ENCODE data around the gene LIPT2. TPM values are rescaled to one million over a fixed set of nuclear protein-coding genes. Genes with fewer than 3 reads are reported as not detected.

Gene LIPT2
- total and polyA plus RNA-seq, 2 of the 4 experiments (the other 2 are of a cell fraction): 1.7 to 2.9 TPM

DNA sequence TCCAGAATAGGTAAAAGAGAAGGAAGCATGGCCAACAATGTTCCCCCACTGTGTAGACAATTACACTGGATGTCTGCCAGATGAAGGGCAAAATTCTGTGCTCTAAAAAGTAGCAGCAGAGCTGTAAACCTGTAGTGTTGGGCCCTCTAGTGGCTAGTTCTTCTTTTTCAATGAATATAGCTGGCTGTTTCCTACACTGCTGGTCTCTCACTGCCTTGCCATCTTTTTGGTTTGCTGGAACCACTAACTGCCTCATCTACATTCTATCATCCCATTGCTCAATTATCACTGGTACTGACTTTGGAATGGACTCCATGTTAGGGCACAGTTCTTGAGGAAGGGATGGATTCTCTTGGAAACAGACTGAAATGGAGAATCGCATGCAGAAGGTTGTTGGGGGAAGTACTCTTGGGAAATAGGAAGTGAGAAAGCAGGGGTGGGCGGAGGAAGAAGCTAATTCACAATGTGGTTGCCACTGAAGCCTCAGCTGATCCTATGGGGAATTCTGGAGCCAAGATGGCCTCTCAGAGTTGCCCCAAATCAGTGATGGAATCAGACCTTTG, 44.1 kb downstream of the LIPT2 start:
- ChIA-PET POLR2A (ENCODE audit: unreplicated experiment) (interaction anchor here (0.9 kb wide), 1 partner anchor 194 kb away, joined by 3 read pairs; no protein-coding TSS in a partner anchor), CTCF (interaction anchor here (0.6 to 2.4 kb wide), 12 partner anchors 9 to 757 kb away, joined by 3 to 19 read pairs (median 4); no protein-coding TSS in a partner anchor)
- H2BK5ac ChIP-seq (ENCODE audit: low read depth, low read length, poor library complexity, severe bottlenecking): no peak overlapping the region
- no peaks in the 10 kb centered on the region for H3K79me1 ChIP-seq (ENCODE audit: low read depth in 1 of 2, low read length in 2 of 2)
- H3K4me1 ChIP-seq (ENCODE audit: control insufficient read depth, insufficient read depth, low read length): no peaks in the 10 kb centered on the region
- H2BK120ac ChIP-seq (ENCODE audit: low read depth, low read length): peak overlapping the region; percentile 38; the same call in 1 of the 2 replicates
- no peaks in the 10 kb centered on the region for H3K9me3 ChIP-seq (ENCODE audit: control insufficient read depth, insufficient read depth, low read length)
- peak overlapping the region; percentile 32; the same call in 1 of the 2 replicates for H3K14ac ChIP-seq (replicated peaks; ENCODE audit: low read depth, low read length)
- H3K27ac ChIP-seq (ENCODE audit: insufficient read depth, low read length): no peak overlapping the region
- H3K23ac ChIP-seq (ENCODE audit: low read depth, low read length): no peak overlapping the region
- H2BK20ac ChIP-seq (ENCODE audit: low read depth, low read length): no peak overlapping the region
- H2BK15ac ChIP-seq (ENCODE audit: low read depth, low read length): peak overlapping the region; percentile 6; the same call in 1 of the 3 replicates
- 83% methylated on average over 1 of the region's 2 CpGs; no CpG with 5 or more reads in 1 of the 2 experiments for WGBS, 2 experiments (ENCODE audit: extremely low coverage in 2 of 2, insufficient read length in 1 of 2)
- ATAC-seq (ENCODE audit: low read depth) (peak; percentile 88), DNase-seq (peak; percentile 81)
- no peaks in the 10 kb centered on the region for H4K20me1 ChIP-seq (ENCODE audit: insufficient read depth, low read length)
- peak overlapping the region in 1 of 2 experiments; percentile 53; a peak in 1 of 4 replicates for H4K8ac ChIP-seq (ENCODE audit: low read depth in 2 of 2, low read length in 2 of 2)
- H3K4ac ChIP-seq (ENCODE audit: low read depth, low read length): no peak overlapping the region
- no peak overlapping the region; the same call in 1 of the 2 replicates for H2AK5ac ChIP-seq (ENCODE audit: low read depth, low read length)
- H2AFZ ChIP-seq (replicated peaks; ENCODE audit: low read length, poor library complexity): peak overlapping the region; percentile 72
- no peaks in the 10 kb centered on the region for H3K36me3 ChIP-seq (ENCODE audit: control insufficient read depth, insufficient read depth, low read length)
- in situ Hi-C loops (cut with MboI; ENCODE audit: low sequenced_read_pairs) (loop anchor here (10.0 kb wide), 1 partner anchor 485 kb away; no protein-coding TSS in a partner anchor), intact Hi-C loops (cut with micrococcal nuclease) (loop anchor here (1.0 to 10.0 kb wide), 4 partner anchors 61 to 485 kb away; no protein-coding TSS in a partner anchor), dilution Hi-C loops (cut with HindIII; ENCODE audit: low sequenced_read_pairs, unreplicated experiment) (no loop called here)
- no peak overlapping the region for H3K9ac ChIP-seq (ENCODE audit: low read depth, low read length)
- no peak overlapping the region for H4K5ac ChIP-seq (ENCODE audit: low read depth, low read length)
- no peak overlapping the region for H3K56ac ChIP-seq (ENCODE audit: extremely low read depth, insufficient read depth, low read length)
- H3K27me3 ChIP-seq (ENCODE audit: control insufficient read depth, insufficient read depth, low read length): peaks cover 8% of the 10 kb centered on the region
- H4K91ac ChIP-seq (ENCODE audit: insufficient read depth, low read depth, low read length): no peak overlapping the region
- H3K4me3 ChIP-seq (ENCODE audit: insufficient read depth, low read depth, low read length): no peak overlapping the region
- no peak overlapping the region for H3K18ac ChIP-seq (ENCODE audit: low read depth, low read length)
- H3K9me1 ChIP-seq (ENCODE audit: insufficient read depth, low read length): no peaks in the 10 kb centered on the region
- no peak overlapping the region for H2AK9ac ChIP-seq (replicated peaks; ENCODE audit: low read depth, low read length, poor library complexity)
- no TSS peak for BruUV-seq (replicated peaks)
- peak; percentile 43; the same call in 1 of the 2 replicates for TF ChIP-seq CEBPB (IDR thresholded peaks at IDR 0.05; ENCODE audit: low read depth, low read length)
- TF ChIP-seq NFE2L2 (IDR thresholded peaks at IDR 0.05; ENCODE audit: low read depth, low read length): no peak
- TF ChIP-seq RAD21 (IDR thresholded peaks at IDR 0.05; ENCODE audit: low read length): peak; percentile 94
- TF ChIP-seq, protein P1, sequence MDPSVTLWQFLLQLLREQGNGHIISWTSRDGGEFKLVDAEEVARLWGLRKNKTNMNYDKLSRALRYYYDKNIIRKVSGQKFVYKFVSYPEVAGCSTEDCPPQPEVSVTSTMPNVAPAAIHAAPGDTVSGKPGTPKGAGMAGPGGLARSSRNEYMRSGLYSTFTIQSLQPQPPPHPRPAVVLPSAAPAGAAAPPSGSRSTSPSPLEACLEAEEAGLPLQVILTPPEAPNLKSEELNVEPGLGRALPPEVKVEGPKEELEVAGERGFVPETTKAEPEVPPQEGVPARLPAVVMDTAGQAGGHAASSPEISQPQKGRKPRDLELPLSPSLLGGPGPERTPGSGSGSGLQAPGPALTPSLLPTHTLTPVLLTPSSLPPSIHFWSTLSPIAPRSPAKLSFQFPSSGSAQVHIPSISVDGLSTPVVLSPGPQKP (IDR thresholded peaks at IDR 0.05; ENCODE audit: borderline replicate concordance, low read depth, low read length): no peak
- no peak for TF ChIP-seq MAZ (IDR thresholded peaks at IDR 0.05; ENCODE audit: borderline replicate concordance, low read depth, low read length)
- peak; percentile 95 for TF ChIP-seq SMC3 (IDR thresholded peaks at IDR 0.05; ENCODE audit: low read depth, low read length)
- TF ChIP-seq MAFK (IDR thresholded peaks at IDR 0.05; ENCODE audit: low read depth, low read length): no peak
- no peak for TF ChIP-seq CHD1 (IDR thresholded peaks at IDR 0.05; ENCODE audit: low read depth, low read length)
- no peak for TF ChIP-seq POLR2A (IDR thresholded peaks at IDR 0.05; ENCODE audit: low read depth, low read length)
- TF ChIP-seq, protein P2, sequence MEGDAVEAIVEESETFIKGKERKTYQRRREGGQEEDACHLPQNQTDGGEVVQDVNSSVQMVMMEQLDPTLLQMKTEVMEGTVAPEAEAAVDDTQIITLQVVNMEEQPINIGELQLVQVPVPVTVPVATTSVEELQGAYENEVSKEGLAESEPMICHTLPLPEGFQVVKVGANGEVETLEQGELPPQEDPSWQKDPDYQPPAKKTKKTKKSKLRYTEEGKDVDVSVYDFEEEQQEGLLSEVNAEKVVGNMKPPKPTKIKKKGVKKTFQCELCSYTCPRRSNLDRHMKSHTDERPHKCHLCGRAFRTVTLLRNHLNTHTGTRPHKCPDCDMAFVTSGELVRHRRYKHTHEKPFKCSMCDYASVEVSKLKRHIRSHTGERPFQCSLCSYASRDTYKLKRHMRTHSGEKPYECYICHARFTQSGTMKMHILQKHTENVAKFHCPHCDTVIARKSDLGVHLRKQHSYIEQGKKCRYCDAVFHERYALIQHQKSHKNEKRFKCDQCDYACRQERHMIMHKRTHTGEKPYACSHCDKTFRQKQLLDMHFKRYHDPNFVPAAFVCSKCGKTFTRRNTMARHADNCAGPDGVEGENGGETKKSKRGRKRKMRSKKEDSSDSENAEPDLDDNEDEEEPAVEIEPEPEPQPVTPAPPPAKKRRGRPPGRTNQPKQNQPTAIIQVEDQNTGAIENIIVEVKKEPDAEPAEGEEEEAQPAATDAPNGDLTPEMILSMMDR (conservative IDR thresholded peaks at IDR 0.05; ENCODE audit: low read depth, low read length): peak; percentile 89
- no peak for TF ChIP-seq MXI1 (IDR thresholded peaks at IDR 0.05; ENCODE audit: borderline replicate concordance, low read depth, low read length)
- H3K4me2 ChIP-seq (ENCODE audit: low read depth, low read length): no peak overlapping the region; the same call in 1 of the 2 replicates

All from IMR-90 (cell line).